Subcutaneous adipose tissue (tissue), 4 donors: ENCODE measurements around the gene GNAO1. TPM values are rescaled to one million over a fixed set of nuclear protein-coding genes. Genes with fewer than 3 reads are reported as not detected.

Source experiments
- CTCF ChIP-seq: fragments of 450-650 bp; IDR thresholded peaks from one replicate; pipeline ENCODE4 v1.5.1; 2016; ENCODE audit warnings: low read depth, mild to moderate bottlenecking, control low read depth, antibody characterized with exemption, moderate library complexity
- total RNA-seq, 4 donors: library from RNA; depleted of rRNA; stranded (reverse); fragments of >200 nt; gene quantifications; one replicate each; pipeline ENCODE4 v1.1.0, GENCODE V29; 2016

GNAO1 gene
- total RNA-seq, 4 donors from 2014 or later, result 0.44 to 1.6 (median 0.63) TPM

DNA sequence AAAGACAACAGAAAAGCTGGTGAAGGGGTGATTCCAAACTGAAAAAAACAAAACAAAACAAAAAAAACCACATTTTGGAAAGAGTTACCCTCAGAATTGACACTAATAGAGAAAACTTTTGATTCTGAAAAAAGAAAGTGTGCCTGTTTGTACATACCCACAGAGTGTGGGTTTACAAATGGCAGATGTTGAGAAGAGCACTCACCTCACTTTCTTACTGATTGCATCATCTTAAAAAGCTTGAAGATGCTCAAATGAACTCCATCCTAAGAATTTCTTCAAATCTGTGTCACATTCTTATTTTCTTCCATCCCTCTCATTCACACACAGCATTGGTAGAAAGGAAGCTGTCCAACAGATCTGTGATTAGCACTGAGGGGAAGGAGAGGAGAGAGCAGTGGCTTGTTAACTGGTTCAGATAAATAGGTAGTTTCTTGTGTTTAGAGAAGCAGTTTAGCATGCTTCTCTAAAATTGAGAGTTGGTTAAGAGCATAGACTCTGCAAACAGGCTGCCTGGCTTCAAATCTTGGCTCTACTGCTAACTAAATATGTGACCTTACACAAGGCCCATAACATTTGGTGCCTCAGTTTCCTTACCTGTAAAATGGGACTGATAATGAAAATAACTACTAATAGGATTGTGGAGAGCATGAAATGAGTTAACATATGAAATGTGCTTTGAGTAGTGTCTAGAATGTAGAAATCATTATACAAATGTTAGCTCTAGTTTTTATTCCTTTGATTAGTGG is 6.9 kb downstream of the GNAO1 start:
- TF ChIP-seq CTCF, result no peak

GRCh38 chr16:56198755-56199114 is 7.4 kb downstream of the GNAO1 start:
- TF ChIP-seq CTCF, result no peak

DNA sequence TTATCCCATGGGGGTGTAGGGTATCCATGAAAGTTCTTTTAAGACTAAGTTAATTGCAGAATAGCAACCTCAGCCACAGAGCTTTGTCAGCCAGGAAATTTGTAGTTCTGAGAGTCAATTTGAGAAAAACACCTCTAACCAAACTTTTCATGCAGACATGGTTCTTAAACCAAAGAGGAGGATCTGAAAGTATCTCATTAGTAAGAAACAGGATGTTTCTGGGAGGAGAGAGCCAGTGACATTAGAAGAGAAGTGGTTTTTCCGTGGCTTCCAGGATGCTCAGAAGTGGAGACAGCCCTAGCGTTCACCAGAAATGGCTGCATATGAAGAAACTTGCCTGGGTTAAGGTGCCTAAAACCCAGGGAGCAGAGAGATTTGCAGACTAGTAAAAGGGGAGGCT is 7.9 kb downstream of the GNAO1 start:
- TF ChIP-seq CTCF, result no peak

- no peak for TF ChIP-seq CTCF
Measured at GRCh38 chr16:56201030-56201429, 9.7 kb downstream of the GNAO1 start.

GRCh38 chr16:56202036-56202435 is 10.7 kb downstream of the GNAO1 start:
- no peak for TF ChIP-seq CTCF

DNA sequence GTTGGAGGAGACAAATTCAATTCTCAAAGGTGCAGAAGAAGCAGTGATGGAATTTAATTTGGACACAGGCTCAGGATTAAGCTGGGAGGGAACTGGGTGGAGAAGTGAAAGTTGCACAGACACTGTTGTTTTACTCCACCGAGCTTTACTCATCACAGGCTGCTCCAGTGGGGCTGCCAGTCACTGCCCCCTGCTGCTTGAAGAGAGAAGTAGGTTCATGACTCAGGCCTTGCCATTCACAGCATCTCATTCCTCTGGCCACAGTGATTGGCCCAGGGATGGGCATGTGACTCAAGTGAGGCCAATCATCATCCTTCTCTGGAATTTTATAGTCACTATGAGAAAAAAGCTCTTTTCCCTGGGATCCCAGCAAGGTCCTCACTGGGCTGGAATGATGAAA is 11.8 kb downstream of the GNAO1 start:
- TF ChIP-seq CTCF, result no peak

DNA sequence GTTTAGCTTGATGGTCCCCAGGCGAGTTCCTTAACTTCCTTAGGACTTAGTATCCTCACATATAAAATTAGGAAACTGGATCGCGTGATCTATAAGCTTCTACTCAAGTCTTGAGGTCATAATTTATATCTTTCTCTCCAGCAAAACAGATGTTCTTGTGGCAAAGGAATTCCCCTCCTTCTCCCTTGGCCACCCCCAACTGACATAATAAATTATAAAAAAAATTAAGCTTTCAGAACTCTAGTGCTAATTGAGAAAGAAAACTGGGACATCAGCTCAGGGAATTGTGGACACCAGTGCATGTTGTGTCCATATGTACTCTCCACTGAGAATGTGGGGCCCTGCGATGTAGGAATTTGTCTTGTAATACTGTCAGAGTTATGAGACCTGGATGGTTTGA is 13.5 kb downstream of the GNAO1 start:
- no peak for TF ChIP-seq CTCF
